NCI-H2029 (cell line): ENCODE results near the gene CTXN1.
"Not testable (repeated sequence)": the region's sequence is repeated elsewhere in the genome, so short reads cannot be mapped to it uniquely, and the experiment has no call there.

Experiments used
- DNase-seq: peaks from one replicate; lab custom pipeline; 2025; lab: John Stamatoyannopoulos, UW

The CTXN1 gene

DNA sequence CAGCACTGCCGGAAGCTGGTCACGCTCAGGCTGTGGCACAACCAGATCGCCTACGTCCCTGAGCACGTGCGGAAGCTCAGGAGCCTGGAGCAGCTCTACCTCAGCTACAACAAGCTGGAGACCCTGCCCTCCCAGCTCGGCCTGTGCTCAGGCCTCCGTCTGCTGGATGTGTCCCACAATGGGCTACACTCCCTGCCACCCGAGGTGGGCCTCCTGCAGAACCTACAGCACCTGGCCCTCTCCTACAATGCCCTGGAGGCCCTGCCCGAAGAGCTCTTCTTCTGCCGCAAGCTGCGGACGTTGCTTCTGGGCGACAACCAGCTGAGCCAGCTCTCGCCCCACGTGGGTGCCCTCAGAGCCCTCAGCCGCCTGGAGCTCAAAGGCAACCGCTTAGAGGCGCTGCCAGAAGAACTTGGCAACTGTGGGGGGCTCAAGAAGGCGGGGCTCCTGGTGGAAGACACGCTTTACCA lies 25.5 kb downstream of the CTXN1 start:
- no peak for DNase-seq

DNA sequence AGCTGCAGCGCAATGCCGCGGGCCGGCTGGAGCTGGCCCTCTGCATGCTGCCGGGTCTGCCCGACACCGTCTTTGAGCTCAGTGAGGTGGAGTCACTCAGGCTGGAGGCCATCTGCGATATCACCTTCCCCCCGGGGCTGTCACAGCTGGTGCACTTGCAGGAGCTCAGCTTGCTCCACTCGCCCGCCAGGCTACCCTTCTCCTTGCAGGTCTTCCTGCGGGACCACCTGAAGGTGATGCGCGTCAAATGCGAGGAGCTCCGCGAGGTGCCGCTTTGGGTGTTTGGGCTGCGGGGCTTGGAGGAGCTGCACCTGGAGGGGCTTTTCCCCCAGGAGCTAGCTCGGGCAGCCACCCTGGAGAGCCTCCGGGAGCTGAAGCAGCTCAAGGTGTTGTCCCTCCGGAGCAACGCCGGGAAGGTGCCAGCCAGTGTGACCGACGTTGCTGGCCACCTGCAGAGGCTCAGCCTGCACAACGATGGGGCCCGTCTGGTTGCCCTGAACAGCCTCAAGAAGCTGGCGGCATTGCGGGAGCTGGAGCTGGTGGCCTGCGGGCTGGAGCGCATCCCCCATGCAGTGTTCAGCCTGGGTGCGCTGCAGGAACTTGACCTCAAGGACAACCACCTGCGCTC lies 26.1 kb downstream of the CTXN1 start:
- DNase-seq: no peak

DNA sequence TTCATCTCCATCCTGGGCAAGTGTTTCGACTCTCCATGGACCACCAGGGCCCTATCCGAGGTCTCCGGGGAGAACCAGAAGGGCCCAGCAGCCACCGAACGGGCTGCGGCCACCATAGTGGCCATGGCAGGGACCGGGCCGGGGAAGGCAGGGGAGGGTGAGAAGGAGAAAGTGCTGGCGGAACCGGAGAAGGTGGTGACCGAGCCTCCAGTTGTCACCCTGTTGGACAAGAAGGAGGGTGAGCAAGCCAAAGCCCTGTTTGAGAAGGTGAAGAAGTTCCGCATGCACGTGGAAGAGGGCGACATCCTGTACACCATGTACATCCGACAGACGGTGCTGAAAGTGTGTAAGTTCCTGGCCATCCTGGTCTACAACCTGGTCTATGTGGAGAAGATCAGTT lies 27.0 kb downstream of the CTXN1 start:
- DNase-seq: no peak

DNA sequence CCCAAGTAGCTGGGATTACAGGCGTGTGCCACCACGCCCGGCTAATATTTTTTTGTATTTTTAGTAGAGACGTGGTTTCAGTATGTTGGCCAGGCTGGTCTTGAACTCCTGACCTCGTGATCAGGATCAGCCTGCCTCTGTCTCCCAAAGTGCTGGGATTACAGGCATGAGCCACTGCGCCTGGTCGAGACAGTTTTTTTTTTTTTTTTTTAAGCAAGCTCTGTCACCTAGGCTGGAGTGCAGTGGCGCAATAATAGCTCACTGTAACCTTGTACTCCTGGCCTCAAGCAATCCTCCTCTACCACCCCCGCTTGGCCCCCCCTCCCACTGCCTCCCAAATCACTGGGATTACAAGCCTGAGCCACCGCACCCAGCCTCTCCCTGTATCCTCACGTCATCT lies 28.6 kb downstream of the CTXN1 start:
- DNase-seq: no peak

DNA sequence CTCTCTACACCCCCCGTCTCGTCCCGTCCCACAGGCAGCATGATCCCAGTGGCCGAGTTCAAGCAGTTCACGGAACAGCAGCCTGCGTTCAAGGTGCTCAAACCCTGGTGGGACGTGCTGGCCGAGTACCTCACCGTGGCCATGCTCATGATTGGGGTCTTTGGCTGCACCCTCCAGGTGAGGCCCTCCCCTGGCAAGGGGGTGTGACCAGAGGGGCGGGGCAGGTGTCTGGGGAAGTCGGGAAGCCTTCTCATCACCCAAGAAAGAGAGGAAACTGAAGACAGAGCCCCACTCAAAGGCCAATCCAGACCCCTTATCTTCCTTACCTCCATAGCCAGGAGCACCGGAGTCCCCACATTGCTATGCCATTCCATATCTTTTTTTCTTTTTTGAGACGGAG lies 30.4 kb downstream of the CTXN1 start:
- no peak for DNase-seq

DNA sequence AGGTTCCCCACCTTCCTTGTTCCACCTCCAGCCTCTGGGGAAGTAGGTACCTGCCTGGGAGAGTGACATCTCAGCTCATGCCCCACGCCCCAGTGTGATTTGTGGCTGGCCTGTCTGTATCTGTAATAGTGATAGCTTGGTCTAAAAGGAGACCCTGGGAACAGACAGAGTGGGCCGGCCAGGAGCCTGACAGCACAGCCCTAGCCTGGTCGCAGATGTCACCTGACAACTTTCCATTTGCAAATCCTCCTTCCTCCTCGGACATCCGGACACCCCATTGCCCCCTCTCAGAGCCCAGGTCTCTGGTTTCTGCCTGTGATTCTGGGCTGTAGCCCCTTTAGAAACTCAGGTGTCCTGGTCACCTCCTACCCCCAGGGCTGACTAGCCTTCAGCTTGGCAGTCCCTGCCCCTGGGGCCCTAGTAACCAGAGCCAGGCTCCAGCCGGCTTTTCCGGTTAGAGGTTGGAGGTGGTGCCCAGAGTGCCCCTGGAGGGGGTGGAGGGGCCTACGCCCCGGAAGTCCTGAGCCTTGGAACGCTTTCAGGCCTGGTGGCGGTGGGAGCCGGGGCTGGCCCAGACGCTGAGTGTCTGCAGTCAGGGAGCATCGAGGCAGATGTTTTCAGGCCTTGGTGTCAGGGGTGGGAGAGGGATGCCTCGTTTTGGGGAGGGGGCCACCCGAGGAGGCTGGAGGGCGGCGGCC lies 31.2 kb downstream of the CTXN1 start:
- DNase-seq: no peak

DNA sequence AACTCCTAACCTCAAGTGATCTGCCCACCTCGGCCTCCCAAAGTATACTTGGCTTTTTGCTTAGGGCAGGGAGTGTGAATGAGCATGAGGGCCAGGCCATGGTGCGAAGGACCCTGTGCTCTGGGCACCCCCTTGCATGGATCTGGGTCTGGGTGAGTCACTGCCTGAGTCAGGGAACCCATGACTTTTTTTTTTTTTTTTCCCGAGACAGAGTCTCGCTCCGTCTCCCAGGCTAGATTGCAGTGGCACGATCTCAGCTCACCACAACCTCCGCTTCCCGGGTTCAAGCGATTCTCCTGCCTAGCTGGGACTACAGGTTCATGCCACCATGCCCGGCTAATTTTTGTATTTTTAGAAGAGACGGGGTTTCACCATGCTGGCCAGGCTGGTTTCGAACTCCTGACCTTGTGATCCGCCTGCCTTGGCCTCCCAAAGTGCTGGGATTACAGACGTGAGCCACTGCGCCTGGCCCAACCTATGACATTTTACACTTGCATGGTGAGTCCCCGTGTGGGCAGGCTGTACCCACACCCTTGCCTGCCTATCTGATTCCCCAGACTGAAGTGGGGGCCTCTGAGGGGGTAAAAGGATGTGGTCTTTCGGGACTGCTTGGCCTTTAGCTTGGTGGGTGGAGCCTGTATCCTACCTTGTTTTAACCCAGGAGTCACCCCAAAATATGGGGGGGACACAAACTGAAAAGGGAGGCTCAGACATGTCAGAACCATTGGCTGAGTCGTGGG lies 32.4 kb downstream of the CTXN1 start:
- DNase-seq: not testable (repeated sequence)

DNA sequence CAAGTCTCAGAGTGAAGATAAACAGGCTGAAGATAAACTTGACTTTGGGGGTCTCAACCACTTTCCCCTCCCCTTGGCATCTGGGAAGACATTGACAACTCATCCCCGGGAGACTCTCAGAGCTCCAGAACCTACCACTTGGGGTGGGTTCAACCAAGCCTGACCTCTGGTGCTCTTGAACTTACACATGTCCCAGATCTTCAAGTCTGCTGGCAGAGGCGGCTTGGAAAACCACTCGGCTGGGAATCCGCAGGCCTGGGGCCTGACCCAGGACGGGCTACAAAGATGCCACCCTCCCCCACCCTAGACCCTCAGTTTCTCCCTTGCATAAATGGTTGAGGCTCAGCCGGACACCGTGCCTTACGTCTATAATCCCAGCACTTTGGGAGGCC lies 37.1 kb downstream of the CTXN1 start:
- no peak for DNase-seq

DNA sequence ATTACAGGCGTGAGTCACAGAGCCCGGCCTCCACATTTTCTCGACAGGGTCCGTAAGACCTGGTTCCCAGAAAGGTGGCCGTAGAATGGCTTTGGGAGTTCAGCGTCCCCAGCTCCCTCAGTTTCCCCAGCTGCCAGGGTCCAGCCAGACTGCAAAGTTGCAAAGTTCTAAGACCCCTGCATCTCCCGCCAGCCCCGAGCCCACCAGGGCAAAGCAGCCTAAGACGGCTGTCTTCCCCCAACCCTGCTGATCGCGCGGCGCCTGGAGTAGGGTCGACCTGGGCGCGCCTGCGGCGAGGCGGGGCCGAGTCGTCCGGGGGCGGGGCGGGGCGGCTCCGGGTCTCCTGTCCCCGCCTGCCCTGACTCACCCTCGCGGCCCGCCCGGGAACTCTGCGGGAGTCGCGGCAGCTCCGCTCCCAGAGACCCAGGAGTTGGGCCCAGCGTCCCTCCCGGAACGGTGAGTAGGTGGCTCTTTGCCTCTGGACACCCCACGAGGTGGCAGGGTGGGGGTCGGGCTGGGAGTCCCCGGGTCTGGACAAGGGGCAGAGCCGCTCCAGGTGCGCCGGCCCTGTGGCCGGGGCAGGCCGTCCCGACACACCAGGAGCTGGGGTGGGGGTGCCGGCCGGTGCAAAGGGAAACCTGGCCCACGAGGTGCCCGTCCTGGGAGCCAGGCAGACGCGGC lies 37.6 kb downstream of the CTXN1 start, which contains the start of gene LRRC8E:
LRRC8E (plus strand) TSS at position 366 of the 681 bp plus-strand sequence. CDS start 7,094 bp downstream, outside the sequence.
- no peak for DNase-seq

DNA sequence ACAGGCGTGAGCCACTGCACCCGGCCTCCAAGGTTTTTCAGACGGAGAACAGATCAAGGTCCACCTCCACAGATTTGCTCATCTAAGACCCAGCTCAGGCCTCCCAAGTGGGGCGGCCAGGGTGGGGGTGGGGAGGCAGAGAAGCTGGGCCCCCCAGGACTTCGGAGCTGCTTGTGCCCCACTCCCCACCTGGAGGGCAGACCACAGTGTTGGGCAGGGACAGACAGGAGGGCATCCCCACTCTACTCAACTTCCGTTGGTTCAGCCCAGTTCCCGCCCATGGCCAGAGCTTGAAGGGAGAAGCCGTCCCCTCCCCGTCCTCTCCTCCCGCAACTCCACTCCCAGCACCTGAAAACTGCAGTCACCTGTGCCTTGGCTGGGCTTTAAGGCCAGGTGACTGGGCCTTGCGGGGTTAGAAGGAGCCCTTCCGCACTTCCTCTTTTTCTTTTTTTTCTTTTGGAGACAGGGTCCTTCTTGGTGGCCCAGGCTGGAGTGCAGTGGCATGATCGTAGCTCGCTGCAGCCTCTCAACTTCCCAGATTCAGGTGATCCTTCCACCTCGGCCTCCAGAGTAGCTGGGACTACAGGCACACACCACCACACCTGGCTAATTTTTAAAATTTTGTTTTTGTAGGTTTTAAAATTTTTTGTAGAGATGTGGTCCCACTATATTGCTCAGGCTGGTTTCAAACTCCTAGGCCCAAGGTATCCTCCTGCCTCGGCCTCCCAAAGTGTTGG lies 38.4 kb downstream of the CTXN1 start:
- no peak for DNase-seq

DNA sequence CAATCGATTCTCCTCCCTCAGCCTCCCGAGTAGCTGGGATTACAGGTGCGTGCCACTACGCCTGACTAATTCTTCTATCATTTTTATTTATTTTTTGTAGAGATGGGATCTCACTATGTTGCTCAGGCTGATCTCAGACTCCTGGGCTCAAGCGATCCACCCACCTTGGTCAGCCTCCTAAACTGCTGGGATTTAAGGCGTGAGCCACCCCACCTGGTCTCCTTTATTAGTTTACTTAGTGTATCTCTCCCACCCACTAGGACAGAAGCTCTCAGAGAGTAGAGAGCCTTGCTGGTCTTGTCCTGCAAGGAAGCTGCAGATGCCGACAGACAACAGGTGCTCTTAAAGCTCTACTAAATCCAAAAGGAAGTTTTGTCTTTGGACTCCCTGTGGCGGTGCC lies 40.1 kb downstream of the CTXN1 start:
- DNase-seq: no peak

DNA sequence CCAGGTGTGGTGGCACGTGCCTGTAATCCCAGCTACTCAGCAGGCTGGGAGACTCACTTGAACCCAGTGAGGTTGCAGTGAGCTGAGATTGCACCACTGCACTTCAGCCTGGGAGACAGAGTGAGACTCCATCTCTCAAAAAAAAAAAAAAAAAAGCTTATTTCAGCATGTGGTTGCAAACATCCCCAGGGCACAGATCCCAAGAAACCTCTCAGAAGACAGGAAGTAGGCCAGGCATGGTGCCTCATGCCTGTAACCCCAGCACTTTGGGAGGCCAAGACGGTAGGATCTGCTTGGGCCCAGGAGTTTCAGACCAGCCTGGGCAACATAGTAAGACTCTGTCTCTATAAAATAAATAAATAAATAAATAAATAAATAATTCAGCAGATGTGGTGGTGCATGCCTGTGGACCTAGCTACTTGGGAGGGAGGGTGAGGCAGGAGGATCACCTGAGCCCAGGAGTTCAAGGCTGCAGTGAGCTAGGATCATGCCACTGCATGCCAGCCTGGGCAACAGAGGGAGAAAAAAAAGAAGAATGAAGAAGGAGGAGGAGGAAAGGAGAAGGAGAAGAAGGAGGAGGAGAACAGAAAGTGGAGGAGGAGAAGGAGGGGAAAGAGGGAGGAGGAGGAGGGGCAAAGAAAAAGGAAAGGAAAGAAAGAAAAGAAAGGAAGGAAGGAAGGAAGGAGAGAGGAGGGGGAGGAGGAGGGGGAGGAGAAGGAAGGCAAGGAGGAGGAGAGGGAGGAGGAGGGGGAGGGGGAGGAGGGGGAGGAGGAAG lies 42.0 kb downstream of the CTXN1 start:
- DNase-seq: no peak

DNA sequence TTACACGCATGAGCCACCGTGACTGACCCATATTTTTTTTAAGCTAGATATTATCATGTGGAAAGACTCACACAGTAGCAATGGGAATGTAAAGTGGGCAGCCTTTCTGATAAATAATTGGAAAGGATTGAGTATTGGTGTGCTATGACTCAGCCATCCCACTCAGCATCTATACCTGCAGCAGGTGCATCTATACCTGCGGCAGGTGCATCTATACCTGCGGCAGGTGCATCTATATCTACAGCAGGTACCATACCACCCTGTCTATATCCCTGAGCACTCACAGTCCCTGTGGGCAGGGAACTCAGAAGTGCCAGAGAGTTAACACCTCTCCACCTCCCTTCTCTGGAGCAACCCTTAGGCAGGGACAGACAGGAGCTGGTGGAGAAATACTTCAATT lies 42.8 kb downstream of the CTXN1 start:
- no peak for DNase-seq

DNA sequence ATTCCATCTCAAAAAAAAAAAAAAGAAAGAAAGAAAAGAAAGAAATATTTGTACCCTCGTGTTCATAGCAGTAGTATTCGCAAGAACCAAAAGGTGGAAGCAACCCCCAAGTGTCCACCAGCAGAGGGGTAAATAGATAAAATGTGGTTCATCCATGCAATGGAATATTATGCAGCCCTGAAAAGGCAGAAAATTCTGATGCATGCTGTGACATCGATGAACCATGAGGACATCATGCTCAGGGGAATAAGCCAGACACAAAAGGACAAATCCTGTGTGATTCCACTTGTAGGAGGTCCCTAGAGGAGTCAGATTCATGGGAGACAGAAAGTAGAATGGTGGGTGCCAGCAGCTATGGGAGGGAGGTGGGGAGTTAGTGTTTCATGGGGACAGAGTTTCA lies 44.0 kb downstream of the CTXN1 start:
- DNase-seq: no peak

DNA sequence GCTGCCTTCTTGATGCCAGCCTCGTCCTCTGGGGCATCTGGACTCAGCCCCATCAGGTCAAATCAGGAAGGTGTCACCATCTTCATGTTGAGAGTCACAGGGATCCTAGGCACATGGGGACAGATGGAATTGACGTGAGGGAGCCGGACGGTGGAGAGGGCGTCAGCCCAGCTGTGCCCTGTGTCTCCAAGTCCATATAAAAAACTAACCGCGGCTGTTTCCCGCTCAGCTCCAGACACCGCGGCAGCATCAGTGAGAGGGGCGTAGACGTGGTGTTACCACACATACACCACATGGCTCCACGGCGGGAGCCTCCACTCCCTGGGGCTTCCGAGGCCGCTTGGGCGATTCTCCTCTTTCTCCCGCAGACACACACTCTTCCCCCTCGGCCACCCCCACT lies 46.1 kb downstream of the CTXN1 start:
- no peak for DNase-seq

DNA sequence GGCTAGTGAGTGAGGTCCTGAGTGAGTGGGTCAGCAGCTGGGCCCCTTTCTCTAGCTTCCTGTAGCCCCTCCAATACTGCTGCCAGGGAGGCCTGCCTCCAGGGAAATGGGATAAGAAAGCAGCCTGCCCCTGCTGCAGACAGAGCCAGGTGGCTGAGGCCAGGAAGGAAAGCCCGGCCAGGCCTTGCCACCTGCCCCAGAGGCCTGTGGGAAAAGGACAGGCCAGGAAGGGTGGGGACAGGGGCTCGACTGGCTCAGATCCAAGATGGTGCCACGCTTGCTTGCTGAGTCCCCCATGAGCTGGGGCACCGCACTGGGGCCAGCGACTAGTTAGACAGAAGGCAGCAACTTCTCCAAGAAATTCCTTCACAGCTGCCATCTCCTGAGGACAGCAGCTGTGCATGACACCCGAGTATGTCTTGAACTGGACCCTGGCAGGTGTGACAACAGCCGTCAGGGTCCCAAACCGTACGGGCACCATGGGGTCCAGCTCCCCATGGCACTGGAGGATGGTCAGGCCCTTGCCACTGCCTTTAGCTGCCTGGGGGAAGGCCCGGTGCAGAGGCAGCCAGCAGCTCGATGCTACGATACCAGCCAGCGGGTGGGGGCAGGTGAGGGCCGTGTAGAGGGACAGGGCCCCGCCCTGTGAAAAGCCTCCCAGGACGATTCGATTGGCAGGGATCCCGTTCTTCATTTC lies 46.7 kb downstream of the CTXN1 start:
- no peak for DNase-seq

DNA sequence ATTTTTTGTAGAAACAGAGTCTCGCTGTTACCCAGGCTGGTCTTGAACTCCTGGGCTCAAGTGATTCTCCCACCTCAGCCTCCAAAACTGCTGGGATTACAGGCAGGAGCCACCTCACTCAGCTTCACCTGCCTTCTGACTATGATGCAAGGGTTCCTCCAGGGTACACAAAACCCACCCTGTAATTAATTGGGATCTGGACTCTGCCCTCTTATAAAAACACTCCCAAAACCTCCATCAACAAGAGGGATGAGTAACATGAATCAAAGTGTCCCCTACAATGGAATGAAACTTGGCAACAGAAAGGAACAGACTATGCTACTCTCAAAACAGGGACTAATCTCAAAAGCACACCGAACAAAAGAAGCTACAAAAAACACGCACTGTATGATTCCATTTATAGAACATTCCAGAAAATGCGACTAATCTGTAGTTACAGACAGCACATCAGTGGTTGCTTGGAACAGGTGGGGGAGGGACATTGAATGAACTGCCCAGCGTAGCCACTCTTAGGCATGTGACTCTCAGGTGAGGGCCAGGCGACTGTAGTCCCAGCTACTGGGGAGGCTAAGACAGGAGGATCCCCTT lies 48.6 kb downstream of the CTXN1 start:
- no peak for DNase-seq

DNA sequence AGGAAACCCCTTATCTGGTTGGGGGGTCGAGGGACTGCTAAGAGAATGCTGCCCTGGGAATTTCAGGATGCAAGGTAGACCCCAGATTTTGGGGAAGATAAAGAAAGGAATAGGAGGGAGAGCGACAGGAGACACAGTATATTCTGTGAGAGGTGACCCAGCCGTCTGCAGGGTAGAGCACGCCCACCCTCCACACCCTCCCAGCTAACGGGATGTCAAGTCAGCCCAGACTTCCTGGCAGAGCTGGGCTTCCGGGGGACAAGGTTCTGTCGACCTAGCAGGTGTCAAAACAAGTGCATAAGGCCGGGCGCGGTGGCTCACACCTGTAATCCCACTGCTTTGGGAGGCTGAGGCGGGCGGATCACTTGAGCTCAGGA lies 51.0 kb downstream of the CTXN1 start:
- DNase-seq: no peak
